DMS114 treated with DMSO at 0.1 percent for 48 hours (cell line): ENCODE results near the gene ECEL1.
"Not testable (repeated sequence)": the region's sequence is repeated elsewhere in the genome, so short reads cannot be mapped to it uniquely, and the experiment has no call there.

Experiments
- DNase-seq: peaks from one replicate; lab custom pipeline; 2025; ENCODE audit not compliant: unreplicated experiment; lab: John Stamatoyannopoulos, UW

The ECEL1 gene, protein sequence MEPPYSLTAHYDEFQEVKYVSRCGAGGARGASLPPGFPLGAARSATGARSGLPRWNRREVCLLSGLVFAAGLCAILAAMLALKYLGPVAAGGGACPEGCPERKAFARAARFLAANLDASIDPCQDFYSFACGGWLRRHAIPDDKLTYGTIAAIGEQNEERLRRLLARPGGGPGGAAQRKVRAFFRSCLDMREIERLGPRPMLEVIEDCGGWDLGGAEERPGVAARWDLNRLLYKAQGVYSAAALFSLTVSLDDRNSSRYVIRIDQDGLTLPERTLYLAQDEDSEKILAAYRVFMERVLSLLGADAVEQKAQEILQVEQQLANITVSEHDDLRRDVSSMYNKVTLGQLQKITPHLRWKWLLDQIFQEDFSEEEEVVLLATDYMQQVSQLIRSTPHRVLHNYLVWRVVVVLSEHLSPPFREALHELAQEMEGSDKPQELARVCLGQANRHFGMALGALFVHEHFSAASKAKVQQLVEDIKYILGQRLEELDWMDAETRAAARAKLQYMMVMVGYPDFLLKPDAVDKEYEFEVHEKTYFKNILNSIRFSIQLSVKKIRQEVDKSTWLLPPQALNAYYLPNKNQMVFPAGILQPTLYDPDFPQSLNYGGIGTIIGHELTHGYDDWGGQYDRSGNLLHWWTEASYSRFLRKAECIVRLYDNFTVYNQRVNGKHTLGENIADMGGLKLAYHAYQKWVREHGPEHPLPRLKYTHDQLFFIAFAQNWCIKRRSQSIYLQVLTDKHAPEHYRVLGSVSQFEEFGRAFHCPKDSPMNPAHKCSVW

DNA sequence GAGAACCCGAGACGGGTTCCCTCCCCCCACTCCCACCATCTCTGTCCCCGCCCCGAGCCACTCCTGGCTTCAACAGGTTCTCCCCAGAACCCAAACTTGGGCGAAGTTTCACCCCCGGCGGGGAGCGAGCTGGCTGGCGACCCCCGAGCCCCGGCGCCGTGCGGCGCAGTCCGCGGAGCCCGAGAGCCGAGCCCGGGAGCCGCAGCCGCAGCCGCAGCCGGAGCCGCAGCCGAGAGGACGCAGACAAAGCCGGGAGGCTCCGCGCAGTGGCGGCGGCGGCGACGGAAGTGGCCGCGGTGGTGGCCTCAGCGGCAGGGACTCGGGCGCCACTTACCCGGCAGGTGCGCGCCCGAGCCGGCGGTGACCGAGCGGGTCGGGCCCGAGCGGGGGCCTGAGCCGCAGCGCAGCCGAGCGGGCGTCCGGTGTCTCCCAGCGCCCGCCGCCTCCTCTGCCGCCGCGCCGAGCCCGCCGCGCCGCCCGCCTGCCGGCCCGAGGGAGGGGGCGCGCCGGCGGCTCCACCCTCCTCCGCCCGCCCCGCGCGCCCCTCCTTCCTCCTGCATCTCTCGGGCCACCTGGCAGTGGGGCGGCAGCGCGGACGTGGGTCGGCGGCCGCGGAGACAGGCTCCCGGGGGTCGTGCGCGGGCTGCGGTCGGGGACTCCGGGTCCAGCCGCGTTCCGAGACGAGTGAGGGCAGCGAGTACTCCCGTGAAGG, at the start of gene ECEL1:
TSS of gene ECEL1 (minus strand) at position 450 of the 712 bp plus-strand sequence. CDS start 1,181 bp downstream, outside the sequence.
- DNase-seq, result no peak

DNA sequence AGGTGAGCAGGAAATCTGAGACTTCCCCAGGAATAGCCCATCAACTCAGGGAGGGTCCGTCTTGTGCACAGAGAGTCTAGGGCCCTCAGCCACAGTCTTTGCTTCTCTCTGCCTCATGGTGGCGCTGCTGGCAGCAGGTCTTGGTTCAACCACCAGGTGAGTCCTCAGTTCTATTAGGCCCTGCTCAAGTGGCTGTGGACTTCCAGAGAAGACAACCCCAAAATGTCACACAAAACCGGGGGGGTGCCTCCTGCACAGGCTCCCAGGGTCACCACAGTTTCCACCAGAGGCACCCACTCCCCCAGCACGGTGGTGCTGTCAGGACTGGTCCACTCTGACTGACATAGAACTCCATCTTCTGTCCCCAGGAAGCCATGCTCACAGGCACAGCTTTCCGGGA, 49.4 kb upstream of the ECEL1 start:
- no peak for DNase-seq

DNA sequence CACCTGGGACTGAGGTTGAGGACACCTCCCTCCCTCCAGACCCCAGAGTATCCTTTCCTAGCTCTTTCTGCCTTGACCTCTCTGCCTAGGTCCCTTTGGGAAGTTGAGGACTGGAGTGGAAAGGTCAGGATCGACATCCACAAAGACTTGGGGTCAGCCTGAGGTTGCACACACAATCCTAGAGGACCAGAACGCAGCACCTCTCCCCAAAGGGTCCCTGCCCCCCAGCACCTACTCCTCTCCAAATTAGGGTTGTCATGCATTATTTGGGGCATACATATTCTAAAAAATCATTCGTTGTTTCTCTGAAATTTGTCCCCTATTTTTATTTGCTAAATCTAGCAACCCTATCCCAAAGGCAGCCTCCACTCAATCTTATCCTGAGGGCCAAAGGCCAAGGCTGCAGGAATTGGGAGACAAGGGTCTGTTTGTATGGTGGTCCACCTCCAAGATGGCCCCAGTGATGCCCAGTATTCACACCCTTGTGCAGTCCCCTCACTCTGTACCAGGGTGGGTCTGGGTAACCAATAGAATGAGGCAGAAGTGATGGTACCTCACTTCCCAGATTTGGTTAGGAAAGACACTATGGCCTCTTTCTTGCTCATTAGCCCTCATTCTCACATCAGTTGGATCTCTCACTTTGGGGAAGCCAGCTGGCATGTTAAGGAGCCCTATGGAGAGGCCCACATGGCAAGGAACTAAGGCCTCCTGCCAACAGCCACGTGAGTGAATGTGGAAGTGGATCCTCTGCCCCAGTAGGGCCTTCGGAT, 48.3 kb upstream of the ECEL1 start:
- no peak for DNase-seq

DNA sequence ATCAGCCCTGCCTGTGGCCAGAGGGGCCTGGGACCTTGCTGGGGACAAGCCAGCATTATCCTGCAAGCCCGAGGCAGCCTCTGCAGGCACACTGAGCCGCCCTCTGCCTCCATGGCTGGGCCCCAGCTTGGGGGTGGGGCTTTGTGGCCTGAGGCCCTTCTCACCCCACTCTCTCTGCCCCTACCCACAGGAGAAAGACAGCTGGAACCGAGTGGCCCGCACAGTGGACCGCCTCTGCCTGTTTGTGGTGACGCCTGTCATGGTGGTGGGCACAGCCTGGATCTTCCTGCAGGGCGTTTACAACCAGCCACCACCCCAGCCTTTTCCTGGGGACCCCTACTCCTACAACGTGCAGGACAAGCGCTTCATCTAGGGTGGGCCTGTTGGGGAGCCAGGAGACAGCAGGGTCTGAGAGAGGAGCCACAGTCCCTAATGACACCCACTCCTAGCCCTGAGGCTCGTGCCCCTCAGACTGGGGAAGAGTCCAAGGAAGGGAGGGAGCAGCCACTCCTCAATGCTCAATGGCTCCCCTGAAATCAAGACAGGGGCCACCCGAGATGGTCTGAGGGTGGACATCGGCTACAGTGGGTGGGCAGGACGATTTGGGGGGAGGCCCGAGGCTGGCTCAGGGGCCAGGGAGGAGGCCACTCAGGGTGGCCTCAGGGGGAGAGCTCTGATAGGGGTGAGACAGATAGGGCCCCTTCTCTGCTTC, 47.5 kb upstream of the ECEL1 start:
- DNase-seq, result no peak

DNA sequence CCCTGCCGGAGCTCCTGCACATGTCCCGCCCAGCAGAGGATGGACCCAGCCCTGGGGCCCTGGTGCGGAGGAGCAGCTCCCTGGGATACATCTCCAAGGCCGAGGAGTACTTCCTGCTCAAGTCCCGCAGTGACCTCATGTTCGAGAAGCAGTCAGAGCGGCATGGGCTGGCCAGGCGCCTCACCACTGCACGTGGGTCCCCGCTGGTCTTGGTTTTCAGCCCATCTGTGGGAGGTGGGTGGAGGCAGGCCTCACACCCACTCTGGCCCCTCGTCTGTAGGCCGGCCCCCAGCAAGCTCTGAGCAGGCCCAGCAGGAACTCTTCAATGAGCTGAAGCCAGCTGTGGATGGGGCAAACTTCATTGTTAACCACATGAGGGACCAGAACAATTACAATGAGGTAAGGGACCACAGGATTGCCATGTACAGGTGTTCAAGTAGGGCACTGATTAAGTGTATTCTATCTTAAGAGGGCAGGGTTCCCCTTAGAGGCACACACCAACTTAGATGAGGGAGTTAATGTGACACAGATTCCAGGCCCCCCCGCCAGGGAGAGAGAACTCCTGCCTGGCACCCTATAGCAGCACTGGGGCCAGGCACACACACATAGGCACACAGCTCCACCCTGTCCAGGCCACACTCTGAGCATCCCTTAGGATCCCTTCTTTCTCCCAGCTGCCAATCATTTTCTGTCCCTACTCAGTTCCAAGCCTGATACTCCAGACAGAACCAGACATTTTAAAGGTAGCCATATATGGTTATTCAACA, 46.5 kb upstream of the ECEL1 start:
- DNase-seq, result no peak

DNA sequence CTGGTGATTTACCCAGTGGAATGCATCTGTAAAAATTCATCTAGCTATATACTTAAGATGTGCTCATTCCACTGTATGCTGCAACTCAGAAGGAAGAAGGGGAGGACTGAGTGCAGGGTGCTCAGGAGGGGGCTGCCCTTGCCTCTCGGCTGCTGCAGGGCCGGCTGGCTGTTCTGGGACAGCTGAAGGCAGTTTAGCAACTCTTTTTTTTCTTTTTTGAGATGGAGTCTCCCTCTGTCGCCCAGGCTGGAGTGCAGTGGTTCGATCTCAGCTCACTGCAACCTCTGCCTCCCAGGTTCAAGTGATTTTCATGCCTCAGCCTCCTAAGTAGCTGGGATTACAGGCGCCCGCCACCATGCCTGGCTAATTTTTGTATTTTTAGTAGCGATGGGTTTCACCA, 45.2 kb upstream of the ECEL1 start:
- DNase-seq, result not testable (repeated sequence)

DNA sequence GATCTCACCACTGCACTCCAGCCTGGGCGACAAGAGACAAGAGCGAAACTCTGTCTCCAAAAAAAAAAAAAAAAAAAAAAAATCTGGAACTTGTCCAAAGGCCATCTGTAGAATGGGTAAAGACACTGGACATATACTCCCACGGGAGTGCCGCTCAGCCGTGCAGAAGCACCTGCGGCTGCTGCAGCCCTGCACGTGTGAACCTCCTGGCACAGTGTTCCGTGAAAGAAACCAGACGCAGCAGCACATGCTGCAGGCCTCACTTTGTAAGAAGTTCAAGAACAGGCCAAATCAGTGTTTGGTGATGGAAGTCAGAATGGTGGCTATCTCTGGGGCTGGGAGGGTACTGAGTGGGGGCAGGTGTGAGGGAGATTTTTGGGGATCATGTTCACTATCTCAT, 44.8 kb upstream of the ECEL1 start:
- DNase-seq, result no peak

DNA sequence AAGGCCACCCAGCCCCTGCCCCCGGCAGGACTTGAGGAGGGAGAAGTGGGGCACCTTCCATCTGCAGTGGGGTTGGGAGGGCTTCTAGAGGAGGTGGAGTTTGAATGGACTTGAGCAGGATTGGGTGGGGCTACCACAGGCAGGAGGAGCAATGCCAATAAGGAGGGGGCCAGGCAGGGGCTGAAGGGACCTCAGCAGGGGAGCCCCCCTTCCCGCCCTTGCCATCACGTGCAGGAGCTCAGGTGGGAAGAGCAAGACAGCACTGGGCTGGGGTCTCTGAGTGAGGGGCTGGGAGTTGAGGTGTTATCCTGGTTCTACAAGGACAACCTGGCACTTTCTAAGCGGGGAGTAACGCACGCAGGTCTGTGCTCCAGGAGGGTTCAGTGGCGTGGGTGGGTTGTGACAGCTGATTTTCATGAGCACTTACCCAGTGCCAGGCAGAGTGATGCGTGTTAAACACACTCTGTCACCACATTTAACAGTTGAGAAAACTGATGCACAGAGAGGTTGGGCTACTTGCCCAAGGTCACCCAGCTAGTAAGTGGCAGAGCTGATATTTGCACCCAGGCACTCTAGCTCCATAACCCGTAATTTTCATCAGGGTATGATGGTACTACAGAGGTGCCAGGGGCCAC, 43.1 kb upstream of the ECEL1 start:
- DNase-seq, result no peak

DNA sequence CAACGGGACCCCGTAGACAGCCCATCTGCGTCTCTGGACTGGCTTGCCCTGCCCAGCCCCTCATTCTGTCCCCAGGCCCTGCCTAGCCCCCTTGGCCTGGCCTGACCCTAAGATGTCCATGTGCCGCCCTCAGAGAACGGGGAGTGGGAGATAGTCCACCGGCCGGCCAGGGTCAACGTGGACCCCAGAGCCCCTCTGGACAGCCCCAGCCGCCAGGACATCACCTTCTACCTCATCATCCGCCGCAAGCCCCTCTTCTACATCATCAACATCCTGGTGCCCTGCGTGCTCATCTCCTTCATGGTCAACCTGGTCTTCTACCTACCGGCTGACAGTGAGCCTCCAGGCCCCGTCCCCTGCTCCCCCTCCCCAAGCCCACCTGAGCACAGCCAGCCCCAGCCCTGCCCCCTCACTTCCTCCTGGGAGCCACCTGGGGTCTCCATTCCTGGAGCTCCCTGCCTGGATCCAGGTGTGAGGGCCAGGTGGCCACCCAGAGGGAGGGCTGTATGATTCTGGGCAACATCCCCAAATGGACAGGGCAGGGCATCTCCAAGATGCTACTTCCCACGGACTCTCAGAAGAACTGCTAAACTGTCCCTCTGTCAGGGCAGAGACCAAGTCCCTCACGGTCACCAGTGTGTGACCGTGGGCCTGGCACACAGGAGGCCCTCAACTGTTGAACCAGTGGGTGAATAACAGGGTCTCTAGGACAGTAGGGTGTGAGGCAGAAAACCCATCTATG, 42.3 kb upstream of the ECEL1 start:
- no peak for DNase-seq

DNA sequence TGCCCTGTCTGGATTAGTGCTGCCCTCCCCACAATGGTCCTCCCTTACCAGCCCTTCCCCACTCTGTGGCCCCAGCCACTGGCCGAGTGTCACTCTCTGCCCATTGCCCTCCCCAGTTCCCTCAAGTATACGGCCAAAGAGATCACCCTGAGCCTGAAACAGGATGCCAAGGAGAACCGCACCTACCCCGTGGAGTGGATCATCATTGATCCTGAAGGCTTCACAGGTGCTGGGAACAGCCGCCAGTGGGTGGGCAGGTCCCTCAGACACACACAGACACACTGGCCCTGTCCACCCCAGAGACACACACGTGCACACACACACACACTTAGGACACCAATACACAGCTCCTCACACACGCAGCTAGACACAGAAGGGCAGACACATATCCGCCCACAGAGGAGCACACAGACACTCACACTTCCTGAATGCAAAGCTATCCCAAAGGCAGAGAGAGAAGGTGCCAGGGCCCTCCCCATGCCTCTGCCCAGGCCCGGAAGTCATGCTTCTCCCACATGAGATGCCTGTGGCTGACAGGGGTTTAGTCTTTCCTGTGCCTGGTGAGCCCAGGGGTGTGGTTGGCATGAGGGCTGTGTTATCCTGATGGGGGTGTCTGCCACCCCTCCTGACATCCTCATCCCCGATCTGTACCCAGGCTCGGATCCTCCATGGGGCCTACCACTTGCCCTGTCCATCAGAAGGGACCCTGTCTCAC, 41.3 kb upstream of the ECEL1 start:
- DNase-seq, result no peak

DNA sequence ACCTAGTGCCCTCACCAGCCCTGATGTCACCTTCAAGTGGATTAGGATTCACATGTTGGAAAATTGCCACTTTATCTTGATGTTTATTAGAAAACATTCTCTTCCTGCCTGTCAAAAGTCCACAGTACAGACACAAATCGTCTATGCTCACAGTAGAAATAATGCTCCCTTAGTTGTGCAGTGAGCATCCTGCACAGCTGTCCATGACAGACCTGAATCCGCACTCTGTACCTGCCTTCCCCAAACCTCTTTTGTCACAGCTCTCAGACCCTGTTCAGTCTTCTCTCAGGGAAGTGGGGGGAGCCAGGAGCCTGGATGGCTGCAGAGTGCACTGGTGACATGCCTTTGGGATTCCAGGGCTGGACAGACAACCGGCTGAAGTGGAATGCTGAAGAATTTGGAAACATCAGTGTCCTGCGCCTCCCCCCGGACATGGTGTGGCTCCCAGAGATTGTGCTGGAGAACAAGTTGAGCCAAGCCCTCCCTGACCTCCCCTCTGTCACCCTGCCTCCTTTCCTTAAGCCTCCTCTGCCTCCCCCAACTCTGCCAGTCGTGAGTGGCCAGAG, 40.4 kb upstream of the ECEL1 start:
- DNase-seq, result no peak

DNA sequence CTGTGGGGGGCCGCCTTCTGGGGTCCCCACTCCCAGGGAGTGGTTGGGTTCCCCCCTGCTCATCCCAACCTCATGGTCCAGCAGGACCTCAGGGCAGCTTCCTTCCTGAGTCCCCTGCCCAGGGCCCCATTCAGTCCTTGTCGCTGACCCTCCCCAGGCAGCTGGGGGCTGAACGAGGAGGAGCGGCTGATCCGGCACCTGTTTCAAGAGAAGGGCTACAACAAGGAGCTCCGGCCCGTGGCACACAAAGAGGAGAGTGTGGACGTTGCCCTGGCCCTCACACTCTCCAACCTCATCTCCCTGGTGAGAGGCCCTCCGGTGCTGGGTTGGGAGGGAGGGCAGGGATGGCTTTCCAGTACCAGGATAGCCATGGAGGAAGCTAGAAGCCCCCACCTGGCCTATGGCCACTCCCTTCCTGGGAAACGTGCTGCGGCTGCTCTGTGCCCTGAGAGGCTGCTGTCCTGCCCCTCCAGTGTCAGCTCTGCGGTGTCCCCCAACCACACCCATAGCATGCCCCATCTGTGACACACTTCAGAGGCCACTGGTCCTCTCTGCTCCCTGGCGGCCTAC, 38.8 kb upstream of the ECEL1 start:
- no peak for DNase-seq

DNA sequence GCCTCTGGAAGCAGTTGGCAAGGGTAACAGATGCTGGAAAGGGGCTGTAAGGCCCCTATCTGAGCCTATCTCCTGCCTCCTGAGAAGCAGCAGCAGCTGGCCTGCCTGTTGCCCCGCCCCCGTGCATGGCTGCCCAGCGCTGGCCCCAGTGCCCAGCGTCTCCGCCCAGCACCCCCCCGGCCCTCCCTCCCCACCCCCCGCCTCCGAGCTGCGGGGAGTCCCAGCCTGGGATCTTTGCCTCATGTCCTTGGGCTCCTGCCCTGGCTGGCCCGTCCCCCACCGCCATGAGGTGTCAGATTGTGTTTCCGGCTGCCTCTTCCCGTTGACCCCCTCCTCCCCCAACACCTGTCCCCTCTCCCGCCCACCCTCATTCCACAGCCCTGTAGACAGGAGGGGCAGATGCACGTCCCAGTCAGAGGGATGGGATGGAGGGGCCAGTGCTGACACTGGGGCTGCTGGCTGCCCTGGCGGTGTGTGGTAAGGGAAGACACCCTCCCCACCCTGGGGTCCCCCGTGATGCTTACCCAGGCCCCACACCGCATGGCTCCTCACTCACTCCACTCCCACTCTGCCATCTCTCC, 38.2 kb upstream of the ECEL1 start, which contains the start of gene CHRND:
TSS of gene CHRND (plus strand) at position 370 of the 581 bp plus-strand sequence. CDS start at position 426, 56 bp downstream.
- DNase-seq, result no peak

DNA sequence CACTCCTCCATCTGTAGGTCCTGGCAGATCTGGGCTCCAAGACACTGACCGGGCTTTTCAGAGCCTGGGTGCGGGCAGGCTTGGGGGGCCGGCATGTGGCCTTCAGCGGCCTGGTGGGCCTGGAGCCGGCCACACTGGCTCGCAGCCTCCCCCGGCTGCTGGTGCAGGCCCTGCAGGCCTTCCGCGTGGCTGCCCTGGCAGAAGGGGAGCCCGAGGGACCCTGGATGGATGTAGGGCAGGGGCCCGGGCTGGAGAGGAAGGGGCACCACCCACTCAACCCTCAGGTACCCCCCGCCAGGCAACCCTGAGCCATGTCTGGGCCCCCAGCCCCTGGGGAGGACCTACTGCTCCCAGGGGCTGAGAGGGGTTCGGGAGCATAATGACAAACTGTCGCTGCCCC, 37.6 kb upstream of the ECEL1 start:
- no peak for DNase-seq

DNA sequence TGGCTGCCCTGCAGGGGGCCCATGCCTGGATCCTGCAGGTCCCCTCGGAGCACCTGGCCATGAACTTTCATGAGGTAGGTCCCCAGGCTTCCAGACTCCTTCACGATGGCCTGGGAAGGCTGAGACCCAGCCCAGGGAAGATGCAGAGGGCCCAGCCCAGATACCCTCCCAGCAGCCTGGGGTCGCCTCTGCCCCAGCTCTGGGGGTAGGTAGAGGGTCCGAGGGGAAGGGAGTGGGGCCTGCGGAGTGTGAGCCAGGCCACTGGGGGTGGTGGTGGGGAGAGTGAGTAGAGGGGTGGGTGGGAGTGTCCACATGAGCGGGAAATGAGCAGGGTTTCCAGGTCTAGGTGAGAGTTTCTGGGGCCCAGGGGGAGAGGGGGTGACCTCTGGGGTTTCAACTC, 37.1 kb upstream of the ECEL1 start:
- no peak for DNase-seq
